Prostate gland (tissue), 2 donors: Measurements from ENCODE around the gene ZNF749. TPM values are rescaled to one million over a fixed set of nuclear protein-coding genes. Genes with fewer than 3 reads are reported as not detected.

Source experiments
- DNase-seq: peaks from one replicate; pipeline ENCODE4 v3.0.0-alpha.2; 2019; ENCODE audit warnings: low spot score
- H3K27ac ChIP-seq, 2 donors: fragments of 200-600 bp; sonication (generic); 2 replicates each; pipeline ENCODE4 v1.5.1; 2017 to 2019
- H3K27me3 ChIP-seq: fragments of 200-600 bp; sonication (generic); replicated peaks from 2 replicates; pipeline ENCODE4 v1.5.1; 2019; ENCODE audit not compliant: insufficient read depth
- H3K36me3 ChIP-seq, 2 donors: fragments of 200-600 bp; sonication (generic); 1 replicate in 1 of 2; 2 replicates in 1 of 2; pipeline versions ENCODE4 v1.5.1 to v1.8.1; 2017 to 2019
- H3K4me1 ChIP-seq: fragments of 200-600 bp; sonication (generic); replicated peaks from 2 replicates; pipeline ENCODE4 v1.5.1; 2019
- H3K4me3 ChIP-seq, 2 donors: fragments of 200-600 bp; sonication (generic); 2 replicates each; pipeline ENCODE4 v1.5.1; 2017 to 2019
- H3K9me3 ChIP-seq: fragments of 200-600 bp; sonication (generic); 2 replicates; pipeline ENCODE4 v1.5.1; 2017
- POLR2A ChIP-seq: fragments of 450-650 bp; IDR thresholded peaks from one replicate; pipeline ENCODE4 v1.6.1; 2016; ENCODE audit warnings: antibody characterized with exemption, mild to moderate bottlenecking
- POLR2AphosphoS5 ChIP-seq: sonication (generic); formaldehyde crosslinking; IDR thresholded peaks from one replicate; pipeline ENCODE4 v1.6.1; 2017; ENCODE audit warnings: antibody characterized with exemption
- WGBS: methylation state at CpG from one replicate; pipeline ENCODE4 v1.1.5; 2018; 5-methylcytosine and 5-hydroxymethylcytosine counted together
- intact Hi-C: fragments of 100-400 bp; cut with DNase I; formaldehyde crosslinking; loops from one replicate; pipeline ENCODE4 v1.14.2; 2022
- total RNA-seq, 2 donors: library from RNA; depleted of rRNA; stranded (reverse); fragments of >200 nt; gene quantifications; one replicate each; pipeline ENCODE4 v1.1.0, GENCODE V29; 2016
- TF ChIP-seq, protein P1 (sequence below), 4 experiments: fragments of 200-600 bp in 2 of 4; fragments of 450-650 bp in 2 of 4; sonication (generic) in 2 of 4; IDR thresholded peaks; 1 replicate in 3 of 4; 2 replicates in 1 of 4; pipeline ENCODE4 v1.5.1; 2016 to 2019; ENCODE audit warnings: antibody characterized with exemption in 4 of 4, mild to moderate bottlenecking in 2 of 4, moderate library complexity in 2 of 4

ZNF749 gene
- total RNA-seq, 2 donors from 2014 or later: 5.5 to 8.6 TPM

DNA sequence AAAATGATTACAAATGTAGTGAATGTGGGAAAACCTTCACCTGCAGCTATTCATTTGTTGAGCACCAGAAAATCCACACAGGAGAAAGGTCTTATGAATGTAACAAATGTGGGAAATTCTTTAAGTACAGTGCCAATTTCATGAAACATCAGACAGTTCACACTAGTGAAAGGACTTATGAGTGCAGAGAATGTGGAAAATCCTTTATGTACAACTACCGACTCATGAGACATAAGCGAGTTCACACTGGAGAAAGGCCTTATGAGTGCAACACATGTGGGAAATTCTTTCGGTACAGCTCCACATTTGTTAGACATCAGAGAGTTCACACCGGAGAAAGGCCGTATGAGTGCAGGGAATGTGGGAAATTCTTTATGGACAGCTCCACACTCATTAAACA lies 36.3 kb upstream of the ZNF749 start:
- DNase-seq: no peak
- intact Hi-C loops: no loop called here
- Histone ChIP-seq H3K27me3 (no peaks in the 10 kb centered on the region), H3K4me3 (no peak overlapping the region), H3K9me3 (no peaks in the 10 kb centered on the region), H3K36me3 (peaks cover 11 to 14% of the 10 kb centered on the region in 2 donors), H3K27ac (no peak overlapping the region), H3K4me1 (no peaks in the 10 kb centered on the region)
- WGBS: 94% methylated on average over 5 of the region's 5 CpGs
- TF ChIP-seq POLR2AphosphoS5 (no peak), POLR2A (no peak)
- TF ChIP-seq, protein P1, sequence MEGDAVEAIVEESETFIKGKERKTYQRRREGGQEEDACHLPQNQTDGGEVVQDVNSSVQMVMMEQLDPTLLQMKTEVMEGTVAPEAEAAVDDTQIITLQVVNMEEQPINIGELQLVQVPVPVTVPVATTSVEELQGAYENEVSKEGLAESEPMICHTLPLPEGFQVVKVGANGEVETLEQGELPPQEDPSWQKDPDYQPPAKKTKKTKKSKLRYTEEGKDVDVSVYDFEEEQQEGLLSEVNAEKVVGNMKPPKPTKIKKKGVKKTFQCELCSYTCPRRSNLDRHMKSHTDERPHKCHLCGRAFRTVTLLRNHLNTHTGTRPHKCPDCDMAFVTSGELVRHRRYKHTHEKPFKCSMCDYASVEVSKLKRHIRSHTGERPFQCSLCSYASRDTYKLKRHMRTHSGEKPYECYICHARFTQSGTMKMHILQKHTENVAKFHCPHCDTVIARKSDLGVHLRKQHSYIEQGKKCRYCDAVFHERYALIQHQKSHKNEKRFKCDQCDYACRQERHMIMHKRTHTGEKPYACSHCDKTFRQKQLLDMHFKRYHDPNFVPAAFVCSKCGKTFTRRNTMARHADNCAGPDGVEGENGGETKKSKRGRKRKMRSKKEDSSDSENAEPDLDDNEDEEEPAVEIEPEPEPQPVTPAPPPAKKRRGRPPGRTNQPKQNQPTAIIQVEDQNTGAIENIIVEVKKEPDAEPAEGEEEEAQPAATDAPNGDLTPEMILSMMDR (IDR thresholded peaks at IDR 0.05): no peak

DNA sequence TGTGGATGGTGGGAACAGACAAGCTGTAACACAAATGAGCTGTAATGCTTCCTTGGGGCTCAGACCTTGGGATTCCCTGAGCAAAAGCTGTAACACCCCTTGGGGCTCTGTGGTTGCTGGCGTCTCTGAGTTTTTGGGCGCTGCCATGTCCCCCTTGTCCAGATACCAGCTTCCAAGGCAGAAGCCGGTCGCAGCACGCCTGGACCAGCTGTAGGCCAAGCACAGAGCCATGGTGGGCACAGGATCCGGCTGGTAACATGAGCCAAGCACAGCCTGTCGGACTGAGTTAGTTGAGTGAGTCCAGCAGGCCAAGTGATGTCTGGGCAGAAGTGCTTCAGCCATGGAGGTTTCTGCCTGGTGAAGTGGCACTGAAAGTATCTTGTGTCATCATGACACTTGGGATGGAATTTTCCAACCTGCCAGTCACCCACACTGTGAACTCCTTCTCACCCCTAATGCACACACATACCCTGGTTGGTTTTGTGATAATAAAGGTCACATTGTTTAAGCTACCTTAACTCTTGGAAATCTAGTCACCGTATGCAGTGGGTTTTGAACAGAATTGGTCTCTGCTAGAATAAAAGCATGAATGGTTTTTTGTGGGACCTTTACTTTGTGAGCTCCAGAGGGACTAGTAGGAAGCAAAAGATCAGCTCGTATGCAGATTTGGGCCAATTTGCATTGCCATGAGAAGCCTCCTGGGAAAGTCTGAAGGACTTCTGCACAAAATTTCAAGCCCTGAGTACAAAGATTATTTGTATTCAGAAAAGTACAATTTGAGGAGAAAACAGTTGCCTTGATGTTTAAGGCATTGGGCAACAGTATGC lies 31.2 kb upstream of the ZNF749 start:
- 88% methylated on average over 8 of the region's 9 CpGs for WGBS
- Histone ChIP-seq H3K4me3 (no peak overlapping the region), H3K9me3 (no peaks in the 10 kb centered on the region), H3K4me1 (no peaks in the 10 kb centered on the region), H3K36me3 (peaks cover 2% of the 10 kb centered on the region in 2 donors), H3K27ac (no peak overlapping the region), H3K27me3 (no peaks in the 10 kb centered on the region)
- intact Hi-C loops: no loop called here
- no peak for TF ChIP-seq POLR2A
- no peak for TF ChIP-seq POLR2AphosphoS5
- TF ChIP-seq, protein P1 (IDR thresholded peaks at IDR 0.05): no peak
- no peak for DNase-seq

DNA sequence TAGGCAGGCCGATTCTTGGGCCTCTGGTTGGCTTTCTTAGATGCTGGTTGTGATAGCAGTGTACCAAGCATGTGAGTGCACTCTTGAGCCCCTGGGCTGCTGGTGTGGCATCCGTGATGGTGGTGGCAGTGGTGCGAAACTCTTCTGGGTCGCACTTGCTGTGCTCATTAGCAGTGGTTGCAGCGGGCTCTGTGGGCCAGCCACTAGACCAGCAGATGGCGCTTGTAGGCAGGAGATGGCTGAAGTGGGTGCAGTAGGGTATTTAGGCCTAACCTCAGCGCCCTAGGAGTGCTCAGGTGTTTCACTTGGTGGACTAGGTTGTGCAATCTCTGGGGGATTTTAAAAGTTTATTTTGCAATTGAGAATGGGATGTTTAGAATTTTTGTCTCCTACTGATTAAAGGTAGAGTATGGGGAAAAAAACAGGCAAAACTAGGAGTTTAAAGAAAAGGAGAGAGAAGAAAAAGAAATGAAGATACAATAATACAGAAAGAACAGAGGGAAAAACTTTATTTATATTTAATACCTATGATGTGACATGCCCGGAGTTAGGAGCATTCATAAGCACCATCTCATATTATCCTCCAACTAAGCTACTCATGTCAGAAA lies 28.5 kb upstream of the ZNF749 start:
- Histone ChIP-seq H3K4me3 (no peak overlapping the region), H3K9me3 (no peaks in the 10 kb centered on the region), H3K27ac (no peak overlapping the region), H3K36me3 (no peaks in the 10 kb centered on the region), H3K27me3 (no peaks in the 10 kb centered on the region), H3K4me1 (no peaks in the 10 kb centered on the region)
- TF ChIP-seq POLR2A: no peak
- TF ChIP-seq POLR2AphosphoS5: no peak
- TF ChIP-seq, protein P1 (IDR thresholded peaks at IDR 0.05): peak in 3 of 4 experiments; percentile 42 to 54 (median 47)
- WGBS: 16% methylated on average over 8 of the region's 8 CpGs
- DNase-seq: peak; percentile 31
- intact Hi-C loops: no loop called here

DNA sequence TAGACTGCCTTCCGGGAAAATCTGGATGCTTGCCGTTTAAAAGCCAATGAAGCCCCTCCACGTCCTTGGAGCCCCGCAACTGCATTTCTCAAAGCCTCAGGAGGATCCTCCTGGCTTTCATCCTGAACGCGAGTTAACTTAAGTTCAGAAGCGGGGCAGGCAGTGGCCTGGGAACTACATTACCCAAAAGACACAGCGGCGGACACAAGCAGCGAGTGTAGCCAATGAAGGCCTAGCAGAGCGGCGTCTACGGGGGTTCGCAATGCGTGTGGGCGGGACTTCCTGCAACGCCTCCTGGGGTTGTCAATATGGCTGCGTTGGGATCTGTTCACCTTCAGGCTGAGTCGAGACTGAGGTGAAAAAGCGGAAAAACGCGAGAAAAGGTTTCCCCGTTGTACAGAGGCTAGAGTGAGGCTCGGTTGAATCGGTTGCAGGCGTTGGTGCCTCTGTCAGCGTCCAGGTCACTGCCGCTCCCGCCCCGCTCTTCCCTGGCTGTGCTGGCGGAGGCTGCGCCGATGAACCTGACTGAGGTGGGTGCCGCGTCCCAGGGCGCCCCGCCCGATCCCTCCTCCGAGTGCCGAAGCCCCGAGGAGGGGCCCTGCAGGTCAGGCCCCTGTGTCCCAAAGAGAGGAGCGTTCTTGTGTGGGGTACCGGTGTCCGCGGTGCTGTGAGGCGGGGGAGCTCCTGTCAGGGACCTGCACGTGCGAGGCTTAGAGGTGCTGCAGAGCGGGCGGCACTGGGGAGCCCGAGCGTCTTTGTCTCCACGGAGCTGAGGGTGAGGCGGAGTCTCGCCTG lies 24.1 kb upstream of the ZNF749 start, which contains the start of gene ZNF17:
ZNF17 (plus strand) TSS at position 285 of the 795 bp plus-strand sequence. CDS start 2,455 bp downstream, outside the sequence.
- Histone ChIP-seq H3K9me3 (no peaks in the 10 kb centered on the region), H3K4me1 (no peaks in the 10 kb centered on the region), H3K4me3 (peak within 1 kb of the TSS; percentile 56 to 62), H3K27me3 (no peaks in the 10 kb centered on the region), H3K27ac (peak within 1 kb of the TSS; percentile 59 to 67), H3K36me3 (no peaks in the 10 kb centered on the region)
- intact Hi-C loops: no loop called here
- TF ChIP-seq POLR2AphosphoS5 (peak; percentile 97), POLR2A (peak; percentile 24)
- TF ChIP-seq, protein P1 (IDR thresholded peaks at IDR 0.05): no peak
- peak; percentile 95 for DNase-seq
- WGBS: under 1% methylated on average over 55 of the region's 55 CpGs
